ENCODE results near the gene ZNF74.

Gene ZNF74

DNA sequence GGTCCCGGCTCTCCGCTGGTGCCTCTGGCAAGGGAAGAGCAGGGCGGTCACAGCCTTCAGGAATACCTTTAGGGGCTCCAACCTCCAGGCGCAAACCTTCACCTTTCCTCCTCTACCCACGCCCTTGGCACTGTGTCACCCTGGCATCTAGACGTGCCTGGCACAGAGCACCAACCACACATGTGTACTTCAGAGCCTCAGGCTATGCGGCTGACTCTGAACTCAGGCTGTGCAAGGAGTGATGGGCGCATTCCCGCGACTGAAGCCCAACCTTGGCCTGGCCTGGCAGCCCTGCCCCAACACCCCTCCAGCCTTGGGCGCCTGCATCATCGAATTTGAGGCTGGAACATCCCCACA is 32.3 kb downstream of the ZNF74 start:
- Mint-ChIP-seq H3K27ac (no peak overlapping the region), H3K27me3 (ENCODE audit: low read depth) (peaks cover 52% of the 10 kb centered on the region), H3K4me3 (no peak overlapping the region), H3K36me3 (ENCODE audit: low read depth) (peaks cover 5% of the 10 kb centered on the region), H3K4me1 (ENCODE audit: low read depth) (peaks cover 6% of the 10 kb centered on the region), H3K9me3 (no peaks in the 10 kb centered on the region)

DNA sequence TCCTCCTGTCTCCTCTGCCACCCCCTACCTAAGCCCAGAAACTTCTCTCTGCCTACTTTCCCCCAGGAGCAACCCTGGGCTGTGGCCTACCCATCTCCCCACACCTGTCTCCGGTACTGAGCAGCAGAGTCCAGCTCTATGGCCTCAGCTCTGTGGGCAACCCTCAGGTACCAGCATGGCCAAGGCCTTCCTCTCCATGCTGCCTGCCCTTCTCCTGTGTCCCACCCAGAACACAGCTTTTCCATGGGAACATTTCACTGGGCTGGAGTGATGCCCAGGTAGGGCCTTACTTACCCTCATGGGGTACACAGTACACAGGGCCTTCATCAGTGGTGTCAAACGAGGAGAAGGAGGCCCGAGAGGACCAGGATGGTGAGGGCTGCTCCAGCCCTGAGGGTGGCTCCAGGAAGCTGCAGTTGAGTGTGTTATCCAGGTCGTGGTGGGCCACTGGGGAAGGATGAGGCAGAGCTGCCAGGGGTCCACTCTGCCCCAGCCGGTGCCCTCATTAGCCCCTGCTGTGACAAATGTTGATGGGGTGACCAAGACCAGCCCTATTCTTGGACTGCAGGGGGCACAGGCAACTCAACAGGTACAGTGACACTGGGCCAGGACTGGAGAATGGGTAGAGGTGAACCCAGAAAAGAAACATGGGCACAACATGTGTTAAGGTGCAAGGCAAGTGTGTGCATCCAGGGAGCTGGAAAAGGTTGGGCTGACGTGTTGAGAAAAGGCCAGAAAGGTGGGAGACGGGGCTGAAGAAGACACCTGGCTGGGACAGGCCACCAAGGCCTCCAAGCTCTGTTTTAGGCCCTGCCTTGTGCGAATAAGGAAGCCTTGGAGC is 33.4 kb downstream of the ZNF74 start:
- Mint-ChIP-seq H3K9me3 (no peaks in the 10 kb centered on the region), H3K4me3 (no peak overlapping the region), H3K4me1 (ENCODE audit: low read depth) (peaks cover 9% of the 10 kb centered on the region), H3K27me3 (ENCODE audit: low read depth) (peaks cover 62% of the 10 kb centered on the region), H3K36me3 (ENCODE audit: low read depth) (peaks cover 5% of the 10 kb centered on the region), H3K27ac (no peak overlapping the region)

DNA sequence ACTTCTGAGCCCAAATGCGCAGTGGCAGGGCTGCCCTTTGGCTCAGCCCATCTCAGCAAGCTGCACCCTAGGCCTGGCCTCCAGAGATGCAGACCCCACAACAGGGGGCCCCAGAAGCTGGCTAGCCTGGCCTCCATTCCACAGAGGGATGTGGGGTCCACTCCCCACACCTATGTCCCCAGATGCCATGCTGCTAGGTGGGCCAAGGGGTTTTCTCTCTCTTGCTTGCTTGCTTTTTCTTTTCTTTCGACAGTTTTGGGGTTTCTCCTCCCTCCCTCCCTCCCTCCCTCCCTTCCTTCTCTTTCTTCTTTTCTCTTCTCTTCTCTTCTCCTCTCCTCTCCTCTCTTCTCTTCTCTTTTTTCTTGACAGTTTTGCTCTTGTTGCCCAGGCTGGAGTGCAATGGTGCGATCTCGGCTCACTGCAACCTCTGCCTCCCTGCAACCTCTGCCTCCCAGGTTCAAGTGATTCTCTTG is 34.0 kb downstream of the ZNF74 start:
- no peak overlapping the region for H3K4me3 Mint-ChIP-seq
- peaks cover 5% of the 10 kb centered on the region for H3K36me3 Mint-ChIP-seq (ENCODE audit: low read depth)
- H3K27me3 Mint-ChIP-seq (ENCODE audit: low read depth) = peaks cover 68% of the 10 kb centered on the region
- H3K27ac Mint-ChIP-seq = no peak overlapping the region
- H3K9me3 Mint-ChIP-seq = no peaks in the 10 kb centered on the region
- peaks cover 9% of the 10 kb centered on the region for H3K4me1 Mint-ChIP-seq (ENCODE audit: low read depth)

DNA sequence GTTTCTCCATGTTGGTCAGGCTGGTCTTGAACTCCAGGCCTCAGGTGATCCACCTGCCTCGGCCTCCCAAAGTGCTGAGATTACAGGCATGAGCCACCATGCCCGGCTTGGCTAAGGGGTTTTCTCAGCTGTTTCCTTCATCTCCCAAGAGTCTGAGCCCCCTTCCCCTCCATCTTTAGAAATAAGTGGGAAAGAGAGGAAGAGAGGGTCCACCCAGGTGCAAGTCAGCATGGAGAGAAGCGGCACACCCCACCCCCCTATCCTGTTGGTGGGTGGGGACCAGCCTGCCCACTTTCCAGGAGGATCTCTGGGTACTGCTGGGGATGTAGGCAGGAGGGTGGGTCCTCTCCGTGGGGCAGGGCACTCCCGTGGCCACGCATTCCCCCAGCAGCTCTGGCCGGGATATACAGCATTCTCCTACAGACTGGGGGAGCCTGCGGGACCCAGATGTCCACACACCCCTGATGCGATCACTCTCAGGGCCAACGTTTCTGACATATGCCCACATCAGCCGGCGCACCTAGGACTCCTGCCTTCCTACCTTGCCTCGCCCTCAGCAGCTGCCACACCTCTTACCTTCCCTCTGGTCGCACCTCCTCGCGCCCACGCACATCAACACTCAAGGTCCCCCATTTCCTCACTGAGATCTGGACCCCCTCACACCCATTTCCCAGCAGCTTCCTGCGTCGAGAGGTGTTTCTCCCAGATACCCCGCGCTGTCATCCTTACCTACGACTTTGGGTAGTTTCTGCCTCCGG is 34.7 kb downstream of the ZNF74 start:
- no peak overlapping the region for H3K27ac Mint-ChIP-seq
- no peaks in the 10 kb centered on the region for H3K9me3 Mint-ChIP-seq
- H3K36me3 Mint-ChIP-seq (ENCODE audit: low read depth) = peaks cover 3% of the 10 kb centered on the region
- peaks cover 69% of the 10 kb centered on the region for H3K27me3 Mint-ChIP-seq (ENCODE audit: low read depth)
- H3K4me1 Mint-ChIP-seq (ENCODE audit: low read depth) = peaks cover 7% of the 10 kb centered on the region
- H3K4me3 Mint-ChIP-seq = peak overlapping the region; percentile 81

DNA sequence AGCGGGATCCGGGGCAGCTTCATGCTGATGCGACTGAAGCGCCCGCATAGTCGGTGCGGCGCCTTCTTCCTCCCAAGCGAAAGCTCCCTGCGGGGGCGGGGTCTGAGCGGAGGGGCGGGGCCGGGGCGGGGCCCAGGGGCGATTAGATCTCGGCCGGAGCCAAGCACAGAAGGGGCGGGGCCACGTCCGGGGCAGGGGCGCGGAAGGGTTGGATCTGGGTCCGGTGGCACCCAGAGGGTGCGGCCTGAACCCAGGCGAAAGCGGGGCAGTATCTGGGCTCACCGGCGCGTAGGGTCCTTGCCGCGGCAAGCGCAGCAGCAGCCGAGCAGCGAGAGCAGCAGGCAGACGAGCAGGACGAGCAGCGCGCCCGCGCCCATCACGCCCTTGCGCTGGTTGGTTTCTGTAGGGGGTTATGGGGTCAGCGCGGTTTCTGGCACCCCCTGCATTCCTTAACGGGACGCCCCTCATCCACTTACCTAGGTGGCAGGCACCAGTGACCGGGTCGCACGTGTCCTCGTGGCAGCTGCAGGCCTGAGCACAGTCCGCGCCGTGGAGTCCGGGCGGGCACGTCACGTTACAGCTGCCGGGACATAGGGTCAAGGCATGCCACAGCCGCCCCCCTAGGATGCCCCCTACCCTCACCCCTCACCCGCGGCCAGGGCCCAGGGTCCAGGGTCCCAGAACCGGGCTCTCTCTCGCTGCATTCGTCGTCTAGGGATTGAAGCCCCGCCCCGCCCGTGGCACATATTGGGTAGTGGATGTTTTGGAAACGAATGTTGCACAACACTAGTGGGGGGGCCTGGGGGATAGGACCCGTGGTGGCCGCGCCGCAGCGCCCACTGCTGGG is 35.5 kb downstream of the ZNF74 start:
- Mint-ChIP-seq H3K27me3 (ENCODE audit: low read depth) (peaks cover 72% of the 10 kb centered on the region), H3K27ac (no peak overlapping the region), H3K4me1 (ENCODE audit: low read depth) (peaks cover 7% of the 10 kb centered on the region), H3K9me3 (no peaks in the 10 kb centered on the region), H3K4me3 (peak overlapping the region; percentile 81), H3K36me3 (ENCODE audit: low read depth) (peaks cover 3% of the 10 kb centered on the region)

DNA sequence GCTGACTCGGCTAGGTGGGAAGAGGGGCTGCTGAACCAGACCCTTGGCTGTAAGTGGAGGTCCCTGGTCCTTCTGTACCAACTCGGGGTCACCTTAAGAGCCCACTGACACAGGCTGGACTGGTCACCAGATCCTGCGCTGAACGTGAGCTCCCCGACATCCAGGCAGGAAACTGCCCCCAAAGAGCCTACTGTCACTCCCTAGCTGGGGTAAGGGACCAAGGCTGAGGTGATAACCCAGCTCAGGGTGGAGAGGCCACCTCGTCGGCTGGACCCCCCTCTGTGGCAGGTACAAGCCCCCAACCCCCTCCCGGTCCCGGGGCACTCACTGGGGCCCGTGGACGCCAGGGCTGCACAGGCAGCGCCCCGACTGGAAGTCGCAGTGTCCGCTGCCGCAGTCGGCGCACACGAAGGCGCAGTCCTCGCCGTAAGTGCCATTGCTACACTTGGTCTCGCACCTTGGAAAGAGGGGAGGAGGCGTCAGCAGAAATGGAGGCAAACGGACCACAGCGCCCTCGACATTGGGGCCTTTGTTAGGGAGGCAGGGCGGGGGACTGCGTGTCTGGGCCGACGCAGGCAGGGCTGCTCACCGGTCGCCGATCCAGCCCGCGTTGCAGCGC is 36.3 kb downstream of the ZNF74 start:
- no peaks in the 10 kb centered on the region for H3K9me3 Mint-ChIP-seq
- peaks cover 75% of the 10 kb centered on the region for H3K27me3 Mint-ChIP-seq (ENCODE audit: low read depth)
- peaks cover 10% of the 10 kb centered on the region for H3K4me1 Mint-ChIP-seq (ENCODE audit: low read depth)
- H3K27ac Mint-ChIP-seq = no peak overlapping the region
- no peak overlapping the region for H3K4me3 Mint-ChIP-seq
- H3K36me3 Mint-ChIP-seq (ENCODE audit: low read depth) = peaks cover 3% of the 10 kb centered on the region

DNA sequence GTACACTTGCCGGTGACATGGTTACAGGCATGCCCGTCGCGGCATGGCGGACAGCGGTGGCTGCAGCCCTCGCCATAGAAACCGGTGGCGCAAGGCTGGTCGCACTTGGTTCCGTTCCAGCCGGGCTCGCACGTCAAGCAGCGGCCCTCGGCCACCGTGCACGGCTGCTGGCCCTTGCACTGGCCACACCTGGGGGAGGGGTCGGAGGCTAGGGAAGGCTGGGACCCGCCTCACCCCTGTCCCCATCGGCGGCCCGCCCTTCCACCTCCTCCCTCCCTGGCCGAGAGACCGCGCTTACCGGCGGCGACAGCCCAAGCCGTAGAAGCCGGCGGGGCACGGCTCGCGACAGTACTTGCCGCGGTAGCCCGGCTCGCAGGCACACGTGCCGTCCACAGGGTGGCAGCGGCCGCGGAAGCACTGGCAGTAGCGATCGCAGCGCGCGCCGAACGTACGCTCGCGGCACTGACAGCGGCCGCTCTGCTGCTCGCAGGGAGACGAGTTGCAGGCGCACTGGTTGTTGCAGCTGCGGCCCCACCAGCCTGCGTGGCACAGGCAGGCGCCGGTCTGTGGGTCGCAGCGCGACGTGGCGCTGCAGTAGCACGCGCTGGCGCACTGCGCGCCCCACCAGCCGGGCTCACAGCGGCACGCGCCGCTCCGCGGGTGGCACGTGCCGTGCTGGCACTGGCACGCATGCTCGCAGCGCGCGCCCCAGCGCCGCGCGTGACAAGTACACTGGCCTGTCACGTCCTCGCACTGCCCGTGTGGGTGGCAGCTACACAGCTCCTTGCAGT is 37.0 kb downstream of the ZNF74 start:
- no peaks in the 10 kb centered on the region for H3K9me3 Mint-ChIP-seq
- peaks cover 10% of the 10 kb centered on the region for H3K4me1 Mint-ChIP-seq (ENCODE audit: low read depth)
- H3K27ac Mint-ChIP-seq = no peak overlapping the region
- H3K4me3 Mint-ChIP-seq = peak overlapping the region; percentile 28
- H3K27me3 Mint-ChIP-seq (ENCODE audit: low read depth) = peaks cover 82% of the 10 kb centered on the region
- peaks cover 3% of the 10 kb centered on the region for H3K36me3 Mint-ChIP-seq (ENCODE audit: low read depth)

DNA sequence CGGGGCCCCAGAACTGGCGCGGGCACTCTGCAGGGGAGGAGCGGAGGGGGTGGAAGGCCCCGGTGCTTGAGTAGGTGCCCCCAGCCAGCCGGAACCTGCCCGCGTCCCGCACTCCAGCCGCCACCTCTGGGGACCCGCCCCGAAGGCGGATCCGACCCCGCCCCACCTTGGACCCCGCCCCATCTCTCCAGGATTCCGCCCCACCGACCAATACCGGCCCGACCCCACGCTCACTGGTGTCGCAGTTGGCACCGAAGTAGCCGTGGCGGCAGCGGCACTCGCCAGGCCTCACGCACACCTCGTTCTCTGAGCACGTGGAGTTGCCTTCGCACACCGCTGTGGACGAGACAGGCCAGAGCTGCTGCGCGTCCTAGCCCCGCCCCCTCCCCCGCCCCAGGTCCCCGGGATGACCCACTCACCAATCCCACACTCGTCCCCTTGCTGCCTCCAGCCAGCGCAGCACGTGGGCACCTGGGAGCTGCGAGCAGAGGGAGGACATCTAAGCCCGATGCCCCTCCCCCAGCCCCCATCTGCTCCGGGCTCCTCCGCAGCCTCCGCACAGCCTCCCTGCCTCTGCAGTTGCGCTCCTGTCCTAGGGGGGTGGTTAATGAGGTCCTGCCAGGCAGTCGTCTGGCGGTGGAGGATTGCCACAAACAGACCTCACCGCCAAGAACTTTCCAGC is 37.7 kb downstream of the ZNF74 start:
- H3K9me3 Mint-ChIP-seq = no peaks in the 10 kb centered on the region
- H3K4me3 Mint-ChIP-seq = no peak overlapping the region
- H3K36me3 Mint-ChIP-seq (ENCODE audit: low read depth) = peaks cover 3% of the 10 kb centered on the region
- peaks cover 10% of the 10 kb centered on the region for H3K4me1 Mint-ChIP-seq (ENCODE audit: low read depth)
- H3K27ac Mint-ChIP-seq = no peak overlapping the region
- peaks cover 81% of the 10 kb centered on the region for H3K27me3 Mint-ChIP-seq (ENCODE audit: low read depth)

DNA sequence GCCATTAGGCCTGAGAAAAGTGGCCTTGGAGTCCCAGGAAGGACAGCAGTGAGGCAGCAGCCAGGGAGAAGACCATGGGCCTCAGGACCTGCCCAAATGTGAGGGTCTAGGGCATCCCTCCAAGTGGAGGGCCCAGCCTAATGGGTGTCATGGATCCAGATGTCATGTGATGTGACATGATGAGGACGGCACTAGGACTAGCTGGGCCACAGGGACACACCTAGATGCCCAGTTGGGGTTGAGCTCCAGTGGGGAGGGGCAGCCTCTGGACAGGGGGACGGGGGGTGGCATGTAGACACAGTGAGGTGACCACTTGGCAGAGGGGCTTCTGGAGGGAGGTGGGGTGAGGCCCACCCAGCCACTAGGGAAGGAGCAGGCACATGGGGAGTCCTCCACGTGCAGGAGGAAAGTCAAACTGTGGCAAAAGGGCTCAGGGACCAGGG is 38.3 kb downstream of the ZNF74 start:
- H3K9me3 Mint-ChIP-seq = no peaks in the 10 kb centered on the region
- peaks cover 81% of the 10 kb centered on the region for H3K27me3 Mint-ChIP-seq (ENCODE audit: low read depth)
- H3K27ac Mint-ChIP-seq = no peak overlapping the region
- H3K4me1 Mint-ChIP-seq (ENCODE audit: low read depth) = peaks cover 14% of the 10 kb centered on the region
- peaks cover 3% of the 10 kb centered on the region for H3K36me3 Mint-ChIP-seq (ENCODE audit: low read depth)
- H3K4me3 Mint-ChIP-seq = no peak overlapping the region

DNA sequence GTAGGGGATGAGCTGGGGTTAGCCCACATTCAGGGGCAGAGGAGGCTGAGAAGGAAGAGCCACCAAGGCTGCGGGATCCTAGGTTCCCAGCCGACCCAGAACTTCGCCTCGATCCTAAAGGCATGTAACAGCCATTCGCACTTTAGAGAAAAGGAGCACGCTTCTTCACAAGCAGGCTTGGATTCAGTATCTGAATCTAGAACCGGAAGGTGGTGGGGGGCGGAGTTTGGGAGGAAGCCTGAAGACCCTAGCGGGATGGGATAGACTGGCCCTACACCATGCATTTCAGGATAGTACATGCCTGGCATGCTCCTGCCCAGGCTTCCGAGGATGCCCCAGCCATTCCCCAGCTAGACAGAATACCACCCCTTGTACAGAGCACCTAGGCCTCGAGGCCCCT is 39.2 kb downstream of the ZNF74 start:
- peaks cover 77% of the 10 kb centered on the region for H3K27me3 Mint-ChIP-seq (ENCODE audit: low read depth)
- peaks cover 16% of the 10 kb centered on the region for H3K4me1 Mint-ChIP-seq (ENCODE audit: low read depth)
- peaks cover 3% of the 10 kb centered on the region for H3K36me3 Mint-ChIP-seq (ENCODE audit: low read depth)
- H3K4me3 Mint-ChIP-seq = no peak overlapping the region
- no peaks in the 10 kb centered on the region for H3K9me3 Mint-ChIP-seq
- H3K27ac Mint-ChIP-seq = no peak overlapping the region

DNA sequence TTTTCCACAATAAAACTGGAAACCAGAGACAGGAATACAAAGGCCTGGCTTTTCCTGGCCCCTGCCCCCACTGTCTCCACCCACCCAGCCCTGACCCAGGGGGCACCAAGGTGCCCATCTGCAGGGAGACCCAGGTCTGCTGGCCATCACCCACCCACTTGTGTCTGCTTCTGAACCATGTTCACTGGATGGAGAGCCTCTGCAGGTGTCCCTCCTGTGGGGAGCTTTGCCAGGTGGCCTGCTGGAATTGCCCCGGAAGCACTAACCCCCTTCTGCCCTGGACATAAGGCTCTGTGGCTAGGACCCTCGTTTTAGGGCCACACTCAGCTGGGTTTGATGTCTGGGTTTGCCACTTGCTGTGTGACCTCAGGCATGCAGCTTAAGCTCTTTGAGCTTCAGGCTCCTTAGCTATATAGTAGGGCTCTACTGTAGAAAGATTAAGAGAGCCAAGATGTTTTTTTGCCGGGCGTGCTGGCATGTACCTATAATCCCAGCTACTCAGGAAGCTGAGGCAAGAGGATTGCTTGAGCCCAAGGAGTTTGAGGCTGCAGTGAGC is 39.8 kb downstream of the ZNF74 start:
- H3K27ac Mint-ChIP-seq = no peak overlapping the region
- peaks cover 77% of the 10 kb centered on the region for H3K27me3 Mint-ChIP-seq (ENCODE audit: low read depth)
- H3K4me3 Mint-ChIP-seq = no peak overlapping the region
- peaks cover 16% of the 10 kb centered on the region for H3K4me1 Mint-ChIP-seq (ENCODE audit: low read depth)
- H3K9me3 Mint-ChIP-seq = no peaks in the 10 kb centered on the region
- peaks cover 3% of the 10 kb centered on the region for H3K36me3 Mint-ChIP-seq (ENCODE audit: low read depth)

DNA sequence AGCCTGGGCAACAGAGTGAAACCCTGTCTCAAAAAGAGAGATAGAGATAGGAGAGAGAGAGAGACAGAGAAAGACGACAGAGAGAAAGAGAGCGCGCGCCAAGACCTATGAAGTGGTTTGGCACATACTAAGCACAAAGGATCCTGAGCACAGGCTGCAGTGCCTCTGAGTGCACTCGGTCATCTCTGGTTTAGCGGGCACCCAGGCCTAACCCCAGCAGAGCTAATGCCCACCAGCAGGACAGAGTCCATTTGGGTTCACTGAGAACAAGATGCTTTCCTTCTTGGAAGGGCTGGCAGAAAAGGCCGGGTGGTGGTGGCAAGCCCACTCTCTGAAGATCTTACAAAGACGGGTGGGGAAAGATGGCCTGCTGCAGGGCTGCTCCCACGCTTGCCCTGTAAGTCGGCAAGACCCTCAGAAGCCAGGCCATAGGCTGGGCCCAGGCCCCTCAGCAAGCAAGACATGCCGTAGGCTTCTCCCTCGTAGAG is 40.4 kb downstream of the ZNF74 start:
- Mint-ChIP-seq H3K36me3 (ENCODE audit: low read depth) (no peaks in the 10 kb centered on the region), H3K4me1 (ENCODE audit: low read depth) (peaks cover 13% of the 10 kb centered on the region), H3K9me3 (no peaks in the 10 kb centered on the region), H3K4me3 (no peak overlapping the region), H3K27me3 (ENCODE audit: low read depth) (peaks cover 78% of the 10 kb centered on the region), H3K27ac (no peak overlapping the region)

DNA sequence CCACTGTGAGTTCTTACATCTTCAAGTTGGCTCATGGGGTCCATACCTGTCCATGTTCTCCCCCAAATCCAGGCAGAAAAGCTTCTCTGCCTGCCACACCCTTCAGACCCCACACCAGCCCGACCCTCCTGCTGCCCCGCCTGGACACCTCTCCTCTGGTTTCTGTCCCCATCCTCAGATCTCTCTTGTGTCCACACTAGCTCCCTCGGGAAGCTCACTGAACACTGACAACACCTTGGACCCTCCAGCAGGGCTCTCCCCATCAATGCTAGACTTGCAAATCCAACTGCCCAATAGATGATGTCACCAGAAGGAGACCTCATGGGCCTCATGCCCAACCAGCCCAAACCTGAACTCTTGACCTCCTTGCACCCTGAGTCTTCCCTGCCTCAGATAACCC is 40.8 kb downstream of the ZNF74 start:
- Mint-ChIP-seq H3K4me3 (no peak overlapping the region), H3K36me3 (ENCODE audit: low read depth) (no peaks in the 10 kb centered on the region), H3K27ac (no peak overlapping the region), H3K4me1 (ENCODE audit: low read depth) (peaks cover 13% of the 10 kb centered on the region), H3K27me3 (ENCODE audit: low read depth) (peaks cover 82% of the 10 kb centered on the region), H3K9me3 (no peaks in the 10 kb centered on the region)

All from T-helper 1 cell treated with Interleukin-12 subunit alpha and Interleukin-12 subunit beta and Interleukin-4 antibody, amounts not matched to agents 30 μg/mL and 1 μg/mL, for 36 hours (primary cell).